ENCODE data around the gene RPL18.
A peak's percentile ranks its signal among the peaks of the same experiment; 100 is the strongest.

RPL18 gene

GRCh38 chr19:48629599-48630295 lies 10.8 kb upstream of the RPL18 start:
- peak in 3 of 6 experiments; percentile 21 to 39 (median 37) for DNase-seq

DNA sequence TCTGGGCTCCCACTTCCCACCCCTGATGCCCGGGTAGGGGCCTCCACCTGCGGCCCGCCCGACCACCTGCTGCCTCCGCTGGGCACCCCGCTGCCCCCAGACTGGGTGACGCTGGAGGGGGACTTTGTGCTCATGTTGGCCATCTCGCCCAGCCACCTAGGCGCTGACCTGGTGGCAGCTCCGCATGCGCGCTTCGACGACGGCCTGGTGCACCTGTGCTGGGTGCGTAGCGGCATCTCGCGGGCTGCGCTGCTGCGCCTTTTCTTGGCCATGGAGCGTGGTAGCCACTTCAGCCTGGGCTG lies 10.3 kb upstream of the RPL18 start:
- no peak for DNase-seq

DNA sequence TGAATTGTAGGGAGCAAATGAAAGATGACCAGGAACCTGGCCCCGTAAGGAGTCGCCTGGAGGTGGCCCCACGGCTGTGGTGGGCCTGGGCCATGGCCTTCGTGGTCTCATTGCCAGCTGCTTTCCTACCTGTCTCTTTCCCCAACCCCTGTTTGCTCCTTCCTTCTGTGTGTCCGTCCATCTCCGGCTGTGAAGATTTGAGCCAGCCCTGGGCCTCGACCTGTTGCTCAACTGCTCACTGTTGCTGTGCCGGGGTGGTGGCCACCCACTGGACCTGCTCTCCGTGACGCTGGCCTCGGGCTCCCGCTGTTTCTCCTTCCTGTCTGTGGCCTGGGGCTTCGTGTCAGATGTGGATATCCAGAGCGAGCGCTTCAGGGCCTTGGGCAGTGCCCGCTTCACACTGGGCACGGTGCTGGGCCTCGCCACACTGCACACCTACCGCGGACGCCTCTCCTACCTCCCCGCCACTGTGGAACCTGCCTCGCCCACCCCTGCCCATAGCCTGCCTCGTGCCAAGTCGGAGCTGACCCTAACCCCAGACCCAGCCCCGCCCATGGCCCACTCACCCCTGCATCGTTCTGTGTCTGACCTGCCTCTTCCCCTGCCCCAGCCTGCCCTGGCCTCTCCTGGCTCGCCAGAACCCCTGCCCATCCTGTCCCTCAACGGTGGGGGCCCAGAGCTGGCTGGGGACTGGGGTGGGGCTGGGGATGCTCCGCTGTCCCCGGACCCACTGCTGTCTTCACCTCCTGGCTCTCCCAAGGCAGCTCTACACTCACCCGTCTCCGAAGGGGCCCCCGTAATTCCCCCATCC lies 9.7 kb upstream of the RPL18 start:
- no peak for DNase-seq

DNA sequence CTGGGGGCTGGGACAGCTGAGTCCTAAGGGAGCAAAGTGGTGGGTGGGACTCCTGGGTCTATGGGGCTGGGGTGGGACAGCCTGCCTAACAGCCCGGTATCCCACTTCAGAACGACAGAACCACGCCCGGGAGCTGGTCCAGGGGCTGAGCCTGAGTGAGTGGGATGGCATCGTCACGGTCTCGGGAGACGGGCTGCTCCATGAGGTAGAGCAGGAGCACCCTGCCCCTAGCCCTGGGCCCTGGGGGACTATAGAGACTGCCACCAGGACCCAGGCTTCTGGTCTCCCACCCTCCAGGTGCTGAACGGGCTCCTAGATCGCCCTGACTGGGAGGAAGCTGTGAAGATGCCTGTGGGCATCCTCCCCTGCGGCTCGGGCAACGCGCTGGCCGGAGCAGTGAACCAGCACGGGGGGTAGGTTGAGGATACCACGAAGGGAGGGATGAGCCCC lies 8.9 kb upstream of the RPL18 start:
- DNase-seq: no peak

GRCh38 chr19:48627201-48627864 lies 8.4 kb upstream of the RPL18 start:
- no peak for DNase-seq

GRCh38 chr19:48625891-48626327 lies 6.9 kb upstream of the RPL18 start:
- DNase-seq: no peak

GRCh38 chr19:48624791-48625723 lies 6.1 kb upstream of the RPL18 start:
- DNase-seq: no peak

DNA sequence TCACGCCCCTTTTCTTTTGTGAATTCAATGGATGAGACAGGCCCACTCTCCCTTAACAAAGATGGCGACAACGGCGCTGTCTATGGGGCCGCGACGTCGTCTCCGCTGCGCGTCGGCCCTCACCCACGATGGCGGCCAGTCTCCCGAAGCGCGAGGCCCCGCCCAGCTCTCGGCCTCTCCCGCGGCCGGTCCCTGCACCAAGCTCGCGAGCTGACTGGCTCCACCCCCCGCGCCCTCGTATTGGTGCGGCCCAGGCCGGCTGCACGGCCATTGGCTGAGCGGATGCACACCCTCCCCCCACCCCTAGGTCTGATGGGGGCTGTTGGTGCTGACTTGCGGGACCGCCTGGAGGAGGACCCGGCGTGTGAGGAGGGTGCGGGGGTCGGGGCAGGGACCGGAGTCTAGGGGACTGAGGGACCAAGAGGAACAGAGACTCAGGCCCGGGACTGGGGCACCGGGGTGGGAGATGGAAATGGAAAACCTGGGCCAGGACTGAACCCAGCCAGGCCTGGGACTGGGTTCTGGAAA lies 5.2 kb upstream of the RPL18 start:
- DNase-seq: peak; percentile 73 to 94 (median 84)

GRCh38 chr19:48623556-48624066 lies 4.6 kb upstream of the RPL18 start:
- no peak for DNase-seq

DNA sequence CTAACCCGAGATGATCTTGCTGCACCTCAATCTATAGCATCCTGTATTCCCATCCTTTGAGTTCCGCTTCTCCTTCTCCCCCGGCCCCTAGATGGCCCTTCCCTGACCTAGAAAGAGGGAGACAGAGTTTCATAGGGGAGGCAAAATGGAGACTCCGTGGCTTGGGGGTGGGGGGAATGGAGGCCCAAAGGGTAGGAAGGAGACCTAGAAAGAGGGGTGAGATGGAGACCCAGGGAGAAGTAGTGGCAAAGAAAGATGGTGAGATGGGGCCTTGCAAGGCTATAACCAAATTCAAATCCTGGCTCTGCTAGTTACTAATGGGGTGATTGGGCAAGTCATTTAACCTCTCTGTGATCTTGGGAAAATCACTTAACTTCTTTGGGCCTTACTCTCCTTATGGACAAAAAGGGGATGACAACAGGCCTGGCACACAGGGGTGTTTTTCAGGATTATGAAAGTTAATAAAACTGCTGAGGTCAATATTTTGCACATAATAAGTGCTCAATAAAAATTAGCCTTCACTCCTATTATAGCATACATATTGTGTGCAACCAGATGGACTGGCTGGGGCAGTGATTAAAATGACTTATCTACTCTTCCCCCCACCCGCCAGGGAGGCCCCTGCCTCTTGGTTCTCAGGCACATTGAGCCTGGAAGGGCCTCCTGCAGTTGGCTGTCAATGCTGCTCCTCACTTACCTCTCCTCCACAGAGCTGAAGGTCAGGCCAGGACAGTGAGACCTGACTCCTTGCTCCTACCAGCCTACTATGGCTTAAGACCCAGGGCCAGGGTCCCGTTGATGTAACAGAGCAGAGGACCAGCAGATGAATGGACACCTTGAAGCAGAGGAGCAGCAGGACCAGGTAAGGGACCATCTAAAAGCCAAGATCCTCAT lies 961 bp upstream of the RPL18 start:
- no peak for DNase-seq

DNA sequence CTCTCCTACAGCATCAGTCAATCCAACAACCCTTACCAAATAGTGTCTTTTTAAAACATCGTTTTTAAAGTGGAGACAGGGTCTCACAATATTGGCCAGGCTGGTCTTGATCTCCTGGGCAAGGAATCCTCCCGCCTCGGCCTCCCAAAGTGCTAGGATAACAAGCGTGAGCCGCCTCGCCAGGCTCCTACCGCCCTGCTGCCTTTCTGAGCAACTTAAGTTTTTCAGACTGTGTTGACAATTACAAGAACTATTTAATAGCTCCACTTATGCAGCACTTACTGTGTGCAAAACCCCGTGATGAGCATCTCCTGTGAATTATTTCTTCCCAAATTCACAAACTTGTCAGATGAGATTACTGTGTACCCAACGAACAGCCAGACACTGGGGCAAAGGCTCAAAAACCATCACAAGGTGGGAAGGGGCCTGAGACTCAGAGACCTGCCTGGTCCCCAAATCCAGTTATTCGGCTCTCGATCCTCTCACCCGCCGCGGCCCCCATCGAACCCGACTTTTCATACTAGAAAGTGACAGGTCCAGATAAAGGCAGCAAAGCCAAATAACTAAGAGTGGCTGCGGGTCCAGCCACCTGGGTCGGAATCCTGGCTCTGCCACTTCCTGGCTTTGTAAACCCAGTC lies 581 bp downstream of the RPL18 start:
- no peak for DNase-seq

GRCh38 chr19:48617146-48617937 lies 1.6 kb downstream of the RPL18 start:
- no peak for DNase-seq

DNA sequence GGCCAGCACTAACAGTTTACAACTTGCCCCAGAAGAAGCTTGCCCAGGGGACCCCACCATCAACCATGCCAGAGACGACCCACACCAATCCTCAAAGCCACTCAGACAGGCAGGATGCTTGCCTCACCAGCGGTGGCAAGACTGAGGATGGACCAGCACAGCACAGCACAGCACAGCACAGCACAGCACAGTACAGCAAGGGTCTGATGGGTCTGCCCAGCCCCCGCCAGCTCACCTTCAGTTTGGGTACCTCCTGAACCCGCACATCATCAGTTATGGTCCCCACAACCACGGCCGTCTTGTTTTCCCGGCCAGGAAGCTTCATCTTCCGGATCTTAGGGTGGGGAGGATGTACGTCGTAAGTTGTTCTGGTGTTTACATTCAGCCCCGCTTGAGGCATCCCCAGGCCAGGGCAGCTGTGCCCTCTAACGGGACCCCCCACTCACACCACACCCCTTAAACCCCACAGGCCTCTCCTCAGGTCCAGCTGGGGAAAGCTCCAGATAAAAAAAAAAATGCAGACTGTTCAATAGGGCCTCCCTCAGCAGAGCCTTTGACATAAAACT lies 2.4 kb downstream of the RPL18 start:
- no peak for DNase-seq

- DNase-seq: no peak
Observed at GRCh38 chr19:48616041-48616436, 2.9 kb downstream of the RPL18 start.

- no peak for DNase-seq
Observed at GRCh38 chr19:48615231-48616040, 3.5 kb downstream of the RPL18 start.

DNA sequence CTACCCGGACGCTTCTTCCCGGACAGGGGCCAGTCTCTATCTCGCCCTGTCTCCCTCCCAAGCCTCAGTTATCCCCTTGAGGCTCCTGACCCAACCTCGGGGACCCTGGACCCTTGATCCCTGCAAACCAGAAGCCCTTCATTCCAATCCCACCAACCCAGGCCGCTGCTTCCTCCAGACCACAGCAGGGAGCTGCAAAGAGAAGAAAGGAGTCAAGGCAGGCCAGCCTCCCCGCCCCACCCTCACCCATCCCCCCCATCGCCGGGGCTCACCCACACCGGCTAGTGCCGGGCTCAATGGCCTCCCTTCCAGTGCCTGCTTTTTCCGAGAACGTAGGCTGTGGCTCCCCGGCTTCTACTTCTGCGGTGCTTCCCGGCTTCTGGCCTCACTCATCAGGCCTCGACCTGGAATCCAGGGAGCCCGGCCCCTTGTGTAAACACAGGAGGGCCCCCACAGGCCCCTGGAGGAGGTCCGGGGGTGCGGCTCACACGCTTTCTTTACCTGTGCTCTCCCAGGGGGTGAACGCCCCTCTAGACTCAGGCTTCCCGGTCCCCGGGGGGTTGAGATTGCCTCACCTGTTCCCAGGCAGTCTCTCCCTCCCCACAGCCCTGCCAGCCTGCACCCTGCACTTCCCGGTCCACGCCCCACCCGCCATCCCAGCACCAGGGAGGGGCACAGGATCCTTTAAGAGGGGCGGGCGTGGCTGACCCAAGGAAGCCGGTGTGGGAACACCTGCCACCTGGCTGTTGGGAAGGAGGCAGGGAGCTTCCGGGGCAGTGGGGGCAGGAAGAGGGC lies 4.3 kb downstream of the RPL18 start, which contains the start of gene FAM83E:
TSS of gene FAM83E (minus strand) at position 641 of the 795 bp plus-strand sequence. CDS start 1,704 bp downstream, outside the sequence.
- DNase-seq: peak in 1 of 6 experiments; percentile 39

GRCh38 chr19:48613852-48614435 lies 5.0 kb downstream of the RPL18 start:
- no peak for DNase-seq
